HL-60/S4 (cell line): Measurements from ENCODE around the gene IPO13.

Experiments
- in situ Hi-C: fragments of 300-500 bp; cut with MboI; formaldehyde crosslinking; loops from 2 replicates; pipeline ENCODE4 v1.14.3; 2022; ENCODE audit warnings: low sequenced_read_pairs

The IPO13 gene

DNA sequence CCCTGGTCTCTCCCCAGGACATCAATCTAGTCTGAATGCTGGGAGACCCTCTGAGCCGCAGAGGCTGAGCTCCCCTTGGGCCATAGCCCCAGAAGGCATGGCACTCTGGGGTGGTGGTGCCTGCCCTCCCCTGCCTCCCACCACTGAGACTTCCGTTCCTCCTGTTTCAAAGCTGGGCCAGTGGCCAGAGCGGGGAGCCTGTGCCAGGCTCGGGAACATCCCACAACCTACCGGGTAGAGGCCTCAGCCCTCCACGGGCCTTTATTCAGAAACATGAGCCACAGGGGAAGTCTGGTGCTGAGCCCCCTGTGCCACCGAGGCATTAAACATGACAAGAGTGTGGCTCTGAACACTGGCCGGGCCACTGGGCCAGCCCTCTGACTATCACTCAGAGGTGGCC, 52.7 kb downstream of the IPO13 start:
- in situ Hi-C loops: no loop called here

GRCh38 chr1:44000122-44000665, 53.4 kb downstream of the IPO13 start:
- in situ Hi-C loops: no loop called here

DNA sequence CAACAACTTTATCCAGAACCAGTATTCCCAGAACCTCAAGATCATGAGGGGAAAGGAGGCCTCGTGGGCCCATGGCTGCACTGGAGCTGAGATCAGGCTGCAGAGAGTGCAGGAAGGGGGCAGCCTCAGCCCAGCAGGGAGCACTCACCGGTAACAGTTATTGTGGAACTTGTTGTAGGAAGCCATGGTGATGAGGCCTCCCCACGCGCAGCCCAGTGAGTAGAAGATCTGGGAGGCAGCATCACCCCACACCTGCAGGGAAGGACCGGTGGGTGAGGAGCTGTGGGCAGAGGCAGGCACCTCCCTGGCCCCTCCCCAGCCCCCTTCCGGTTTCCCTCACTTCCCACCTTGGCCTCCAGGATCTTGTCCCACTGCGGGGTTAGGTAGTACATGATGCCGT, 55.4 kb downstream of the IPO13 start:
- in situ Hi-C loops: no loop called here

GRCh38 chr1:44002606-44003157, 55.9 kb downstream of the IPO13 start:
- in situ Hi-C loops: no loop called here

- in situ Hi-C loops: no loop called here
Observed at GRCh38 chr1:44008259-44008658, 61.5 kb downstream of the IPO13 start.

DNA sequence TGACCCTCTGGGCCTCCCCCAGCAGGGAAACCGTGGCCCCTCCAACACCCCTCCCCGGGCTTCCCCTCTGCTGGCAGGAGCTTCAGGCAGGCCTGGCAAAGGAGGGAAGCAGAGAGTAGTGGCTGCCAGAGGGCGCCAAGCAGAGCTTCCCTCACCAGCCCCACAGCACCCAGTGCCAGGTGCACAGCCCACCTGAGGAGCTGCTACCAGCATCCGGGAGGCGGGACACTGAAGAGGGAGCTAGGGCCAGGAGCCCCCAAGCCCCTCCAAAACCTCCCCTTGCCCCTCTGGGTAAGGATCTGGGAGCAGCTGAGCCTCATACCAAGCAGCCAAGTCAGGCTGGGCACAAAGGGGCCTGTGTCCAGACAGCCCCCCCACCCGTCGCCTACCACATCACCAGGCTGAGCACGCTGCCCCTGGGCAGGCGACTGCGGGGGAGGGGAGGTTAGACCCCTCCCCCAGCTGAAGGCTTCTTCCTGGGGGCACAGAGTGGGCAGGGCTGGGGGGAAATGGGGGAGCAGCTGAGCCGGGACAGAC, 64.3 kb downstream of the IPO13 start:
- in situ Hi-C loops: no loop called here

DNA sequence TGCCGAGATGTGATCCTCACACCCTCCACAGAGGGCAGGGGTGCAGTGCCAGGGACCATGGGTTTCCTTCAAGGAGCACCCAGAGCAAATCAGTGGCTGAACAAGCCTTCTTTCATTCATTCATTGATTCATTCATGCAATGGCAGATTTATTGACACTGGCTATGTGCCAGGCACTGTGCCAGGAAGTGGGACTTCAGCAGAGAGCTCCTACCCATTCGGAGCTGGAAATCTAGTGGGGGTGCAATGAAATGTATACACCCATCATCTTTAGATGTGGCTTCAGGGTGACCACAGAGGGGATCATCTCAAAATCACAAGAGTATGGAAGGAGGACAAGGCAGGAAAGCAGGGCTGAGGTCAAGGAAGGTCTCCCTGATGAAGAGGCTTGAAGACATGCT, 65.7 kb downstream of the IPO13 start:
- in situ Hi-C loops: no loop called here

DNA sequence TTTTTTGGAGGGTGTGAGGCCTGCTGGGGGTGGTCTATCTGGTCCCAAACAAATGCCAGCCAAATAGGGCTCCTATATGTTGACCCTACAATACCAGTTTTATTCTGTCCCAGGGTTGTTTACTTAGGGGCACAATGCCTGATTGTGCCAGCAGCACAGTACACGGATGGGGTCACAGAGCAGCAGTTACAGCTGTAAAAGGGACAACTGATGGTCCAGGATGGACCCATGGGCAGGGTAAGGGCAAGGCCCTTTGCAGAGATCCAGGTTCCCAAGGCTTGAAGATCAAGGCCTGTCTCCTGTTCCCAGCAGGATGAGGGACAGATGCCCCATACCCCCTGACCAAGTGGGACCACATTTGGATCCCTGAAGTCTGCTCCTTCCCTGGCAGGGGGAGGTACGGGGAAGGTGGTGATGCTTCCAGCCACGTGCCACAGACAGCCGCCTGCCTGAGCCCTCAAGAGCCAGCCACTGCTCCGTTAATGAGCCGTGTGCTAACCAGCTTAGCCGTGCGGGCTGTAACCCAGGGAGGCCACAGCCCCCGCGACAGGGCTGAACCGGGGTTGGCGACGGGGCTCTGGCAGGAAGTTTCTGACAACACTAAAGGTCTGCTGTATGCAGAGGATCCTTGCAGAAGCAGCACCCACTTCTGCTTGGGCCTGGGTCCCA, 66.3 kb downstream of the IPO13 start:
- in situ Hi-C loops: no loop called here

GRCh38 chr1:44013949-44014348, 67.2 kb downstream of the IPO13 start:
- in situ Hi-C loops: no loop called here

DNA sequence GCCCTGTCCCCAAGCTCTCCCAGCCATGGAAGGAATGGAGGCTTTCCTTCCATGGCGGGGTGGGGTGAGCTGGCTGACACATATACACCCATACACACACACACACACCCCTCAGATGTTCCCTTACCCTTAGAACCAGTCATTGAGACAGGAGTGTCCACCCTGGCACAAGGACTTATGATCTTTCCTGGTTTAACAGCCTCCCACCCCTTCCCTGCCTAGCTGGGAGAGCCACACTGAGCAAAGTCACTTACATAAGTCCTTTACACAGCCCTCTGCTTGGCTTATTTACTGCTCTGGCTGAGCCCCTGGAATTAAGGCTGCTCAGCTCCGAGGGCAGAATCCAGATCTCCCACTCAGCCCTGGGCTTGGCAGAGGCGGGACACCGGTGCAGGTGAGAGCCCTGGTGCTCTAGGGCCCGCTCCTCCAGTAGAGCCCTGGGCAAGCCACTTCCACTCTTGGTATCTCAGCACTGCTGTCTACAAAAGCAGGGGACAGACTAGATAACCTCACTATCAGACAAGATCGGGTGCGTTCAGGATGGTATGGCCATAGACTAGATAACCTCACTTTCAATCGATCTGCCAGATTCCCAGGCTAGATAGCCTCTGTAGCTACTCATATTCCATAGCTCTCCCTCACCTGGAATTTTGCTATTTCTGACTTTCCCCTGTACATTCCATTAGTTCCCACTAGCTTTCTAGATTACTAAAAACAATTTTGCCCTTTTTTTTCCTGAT, 67.8 kb downstream of the IPO13 start:
- in situ Hi-C loops: no loop called here

GRCh38 chr1:44015206-44015605, 68.5 kb downstream of the IPO13 start:
- in situ Hi-C loops: no loop called here

- in situ Hi-C loops: no loop called here
Observed at GRCh38 chr1:44016041-44016889, 69.5 kb downstream of the IPO13 start.

DNA sequence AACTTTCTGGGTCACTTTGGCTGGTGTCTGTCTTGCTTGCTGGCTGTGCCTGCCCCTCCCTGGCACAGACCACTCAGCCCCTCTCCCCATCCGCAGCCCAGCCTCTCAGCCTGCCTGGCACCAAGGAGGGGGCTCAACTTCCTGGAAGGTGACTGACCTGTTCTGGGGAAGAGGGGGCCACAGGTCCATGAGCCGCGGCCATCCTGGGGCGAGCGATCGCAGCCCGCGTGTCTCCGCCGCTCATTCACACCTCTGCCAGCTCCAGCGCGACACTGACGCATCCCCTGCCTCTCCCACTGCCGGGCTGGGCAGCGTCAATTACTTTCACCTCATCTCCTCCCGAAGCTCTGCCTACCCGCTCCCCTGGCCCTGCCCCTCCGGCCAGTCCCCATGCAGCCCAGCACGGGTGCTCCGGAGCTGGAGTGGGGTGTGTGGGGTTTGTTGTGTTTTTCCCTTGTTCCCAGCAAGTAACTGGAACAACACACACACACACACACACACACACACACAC, 70.2 kb downstream of the IPO13 start:
- in situ Hi-C loops: no loop called here
